CD8-positive, alpha-beta memory T cell (primary cell): ENCODE results near the gene ZNF862. TPM values are rescaled to one million over a fixed set of nuclear protein-coding genes. Genes with fewer than 3 reads are reported as not detected.

ENCODE experiments used
- CTCF ChIA-PET: fragments of 350-600 bp; sonication (Branson Sonifier 250); formaldehyde crosslinking; loops from one replicate; lab custom pipeline; 2021; ENCODE audit warnings: antibody characterized with exemption; lab: Charles Lee
- POLR2A ChIA-PET: fragments of 350-600 bp; sonication (Branson Sonifier 250); formaldehyde crosslinking; loops from one replicate; lab custom pipeline; 2021; ENCODE audit warnings: antibody characterized with exemption; lab: Charles Lee
- DNase-seq, 5 donors: peaks; one replicate each; pipeline versions ENCODE4 v3.0.0 to v3.0.0-alpha.2; 2020 to 2022; ENCODE audit warnings: mixed read lengths in 1 of 5
- H3K27ac ChIP-seq: one replicate; pipeline ENCODE4 v1.7.0; 2013; ENCODE audit warnings: low read depth, mild to moderate bottlenecking, low read length, moderate library complexity
- H3K27me3 ChIP-seq: 2 replicates; pipeline ENCODE4 v1.7.0; 2013; ENCODE audit warnings: low read length, mild to moderate bottlenecking; ENCODE audit not compliant: insufficient read depth, poor library complexity, severe bottlenecking
- H3K36me3 ChIP-seq: 2 replicates; pipeline ENCODE4 v1.7.0; 2013; ENCODE audit warnings: mild to moderate bottlenecking, low read length, moderate library complexity; ENCODE audit not compliant: insufficient read depth
- H3K4me1 ChIP-seq: 2 replicates; pipeline ENCODE4 v1.7.0; 2013; ENCODE audit warnings: mild to moderate bottlenecking, low read length, moderate library complexity; ENCODE audit not compliant: insufficient read depth
- H3K4me3 ChIP-seq: 2 replicates; pipeline ENCODE4 v1.7.0; 2013; ENCODE audit warnings: mild to moderate bottlenecking, low read length
- H3K9me3 ChIP-seq: 2 replicates; pipeline ENCODE4 v1.7.0; 2013; ENCODE audit warnings: mild to moderate bottlenecking, low read length
- H3K27ac Mint-ChIP-seq, 8 donors: one replicate each; pipeline ENCODE4 v1.8.0; 2020 to 2021; ENCODE audit warnings: mixed read lengths in 8 of 8, mild to moderate bottlenecking in 6 of 8, inconsistent platforms in 3 of 8, moderate library complexity in 3 of 8
- H3K27me3 Mint-ChIP-seq, 2 donors: one replicate each; pipeline ENCODE4 v1.8.0; 2020 to 2021; ENCODE audit warnings: mixed read lengths in 2 of 2, mild to moderate bottlenecking in 1 of 2, moderate library complexity in 1 of 2
- H3K36me3 Mint-ChIP-seq, 3 donors: one replicate each; pipeline ENCODE4 v1.8.0; 2020 to 2021; ENCODE audit warnings: mixed read lengths in 3 of 3, inconsistent platforms in 1 of 3, mild to moderate bottlenecking in 1 of 3
- H3K4me1 Mint-ChIP-seq, 3 donors: one replicate each; pipeline ENCODE4 v1.8.0; 2020 to 2021; ENCODE audit warnings: mixed read lengths in 3 of 3, inconsistent platforms in 1 of 3, mild to moderate bottlenecking in 1 of 3
- H3K4me3 Mint-ChIP-seq, 7 donors: one replicate each; pipeline ENCODE4 v1.8.0; 2020 to 2021; ENCODE audit warnings: mixed read lengths in 7 of 7, mild to moderate bottlenecking in 6 of 7, moderate library complexity in 4 of 7, inconsistent platforms in 2 of 7
- H3K9me3 Mint-ChIP-seq, 5 donors: one replicate each; pipeline ENCODE4 v1.8.0; 2020 to 2022; ENCODE audit warnings: mixed read lengths in 5 of 5, mild to moderate bottlenecking in 3 of 5, moderate library complexity in 2 of 5, inconsistent platforms in 1 of 5
- polyA plus RNA-seq: library from polyadenylated mRNA; unstranded; fragments of 300-500 nt; fragmentation: Illumina TruSeq; gene quantifications from one replicate; pipeline ENCODE4 v1.2.3, GENCODE V29; 2021
- total RNA-seq, 2 experiments: library from RNA; stranded (reverse); gene quantifications; one replicate each; pipeline ENCODE4 v1.2.3, GENCODE V29; 2021

ZNF862 gene
- total and polyA plus RNA-seq, 3 experiments from 2014 or later, result 6.8 to 13.2 (median 12.3) TPM

DNA sequence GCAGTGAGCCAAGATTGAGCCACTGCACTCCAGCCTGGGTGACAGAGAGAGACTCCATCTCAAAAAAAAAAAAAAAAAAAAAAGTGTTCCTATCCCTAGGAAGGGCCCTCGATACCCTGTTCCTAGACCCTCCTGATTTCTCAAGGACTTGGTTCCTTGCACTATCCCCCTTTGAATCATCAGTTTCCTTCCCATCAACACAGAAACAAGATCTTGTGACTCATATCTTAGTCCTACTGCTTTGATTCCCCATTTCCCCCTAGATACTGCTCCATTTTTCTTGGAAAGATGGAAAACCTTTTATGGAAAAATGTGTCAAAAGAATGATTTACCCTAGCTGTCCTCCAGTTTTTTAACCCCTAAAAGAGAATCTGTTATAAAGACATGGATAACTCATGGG lies 1.7 kb upstream of the ZNF862 start:
- H3K27ac Mint-ChIP-seq, result no peak overlapping the region
- peaks cover 13 to 23% of the 10 kb centered on the region in 2 donors for H3K27me3 Mint-ChIP-seq
- CTCF ChIA-PET, result no interaction called here
- H3K36me3 ChIP-seq, result no peaks in the 10 kb centered on the region
- no peaks in the 10 kb centered on the region for H3K9me3 ChIP-seq
- H3K36me3 Mint-ChIP-seq, result peaks cover 0 to 3% (median 2%) of the 10 kb centered on the region in 3 donors
- H3K27me3 ChIP-seq, result no peaks in the 10 kb centered on the region
- H3K4me3 Mint-ChIP-seq, result no peak overlapping the region
- H3K4me3 ChIP-seq, result no peak overlapping the region
- H3K4me1 ChIP-seq, result peaks cover 15% of the 10 kb centered on the region
- H3K9me3 Mint-ChIP-seq, result no peaks in the 10 kb centered on the region
- peaks cover 24 to 35% (median 34%) of the 10 kb centered on the region in 3 donors for H3K4me1 Mint-ChIP-seq
- no peak overlapping the region for H3K27ac ChIP-seq
- no peak for DNase-seq
- POLR2A ChIA-PET, result interaction anchor here (0.6 kb wide), 1 partner anchor 42 kb away, joined by 3 read pairs; no protein-coding TSS in a partner anchor

DNA sequence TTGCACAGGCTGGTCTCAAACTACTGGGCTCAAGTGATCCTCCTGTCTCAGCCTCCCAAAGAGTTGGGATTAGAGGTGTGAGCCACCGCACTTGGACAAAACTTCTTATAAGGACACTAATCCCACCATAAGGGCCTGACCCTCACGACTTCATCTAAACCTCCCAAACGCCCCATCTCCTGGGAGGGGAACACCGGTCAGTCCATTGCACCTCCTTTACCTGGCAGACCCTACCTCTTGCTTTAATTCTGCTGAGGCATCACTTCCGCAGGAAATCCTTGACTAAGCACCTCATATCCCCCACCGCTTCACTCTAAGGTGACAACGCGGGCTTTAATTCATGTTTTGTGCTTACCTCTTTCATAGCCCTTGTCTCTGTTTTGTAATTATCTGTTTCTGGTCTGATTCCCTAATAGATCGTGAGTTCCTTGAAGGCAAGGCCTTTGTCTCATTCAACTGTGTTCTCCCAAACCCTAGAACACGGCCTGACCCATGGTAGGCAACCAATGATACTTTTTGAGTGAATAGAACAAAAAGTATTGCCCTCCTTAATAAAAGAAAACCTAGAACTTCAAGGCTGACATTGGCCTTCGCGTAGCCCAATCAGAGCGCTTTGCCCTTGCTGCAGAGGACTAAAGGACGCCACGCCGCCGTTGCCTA lies 481 bp upstream of the ZNF862 start:
- Mint-ChIP-seq H3K36me3 (peaks cover 0 to 3% (median 2%) of the 10 kb centered on the region in 3 donors), H3K27ac (peak overlapping the region; percentile 34 to 96 (median 82)), H3K4me1 (peaks cover 27 to 43% (median 43%) of the 10 kb centered on the region in 3 donors), H3K4me3 (peak overlapping the region; percentile 89 to 95 (median 92)), H3K27me3 (peaks cover 10 to 18% of the 10 kb centered on the region in 2 donors), H3K9me3 (no peaks in the 10 kb centered on the region)
- ChIA-PET CTCF (interaction anchor here (1.0 to 3.1 kb wide), 6 partner anchors 11 to 68 kb away, joined by 3 to 27 read pairs (median 8); partner anchors contain the start of gene ATP6V0E2), POLR2A (interaction anchor here (0.7 to 3.0 kb wide), 4 partner anchors 28 to 1682 kb away, joined by 4 to 20 read pairs (median 10); partner anchors contain the start of genes ATP6V0E2 and RHEB)
- no peaks in the 10 kb centered on the region for H3K27me3 ChIP-seq
- no peak overlapping the region for H3K4me3 ChIP-seq
- H3K9me3 ChIP-seq, result no peaks in the 10 kb centered on the region
- no peak overlapping the region for H3K27ac ChIP-seq
- no peak for DNase-seq
- peaks cover 15% of the 10 kb centered on the region for H3K4me1 ChIP-seq
- H3K36me3 ChIP-seq, result no peaks in the 10 kb centered on the region

DNA sequence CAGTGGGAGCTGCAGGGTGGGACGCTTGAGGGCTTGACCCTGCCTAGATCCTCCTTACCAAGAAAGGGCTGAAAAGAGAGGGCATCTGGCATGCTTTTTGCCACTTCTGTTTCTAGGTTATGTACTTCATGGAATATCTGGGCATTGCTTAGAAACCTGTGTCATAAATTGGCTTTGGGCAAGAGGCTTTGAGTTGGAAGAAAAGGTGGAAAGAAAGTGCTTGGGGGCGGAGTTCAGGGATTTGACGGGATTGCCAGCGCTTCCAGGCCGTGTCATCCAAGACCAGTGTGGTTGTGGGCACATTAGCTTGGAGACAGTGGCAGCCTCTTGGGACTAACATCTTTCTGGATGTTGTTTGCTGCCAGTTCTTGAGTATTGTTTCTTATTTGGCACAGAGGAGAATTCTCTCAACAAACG lies 825 bp downstream of the ZNF862 start:
- Mint-ChIP-seq H3K27ac (peak overlapping the region; percentile 43 to 88 (median 74)), H3K9me3 (no peaks in the 10 kb centered on the region), H3K4me3 (peak overlapping the region; percentile 85 to 95 (median 91)), H3K27me3 (peaks cover 5 to 12% of the 10 kb centered on the region in 2 donors), H3K4me1 (peaks cover 27 to 49% (median 43%) of the 10 kb centered on the region in 3 donors), H3K36me3 (peaks cover 0 to 3% (median 2%) of the 10 kb centered on the region in 3 donors)
- ChIA-PET POLR2A (interaction anchor here (2.6 to 3.0 kb wide), 2 partner anchors 26 to 32 kb away, joined by 13 to 20 read pairs; no protein-coding TSS in a partner anchor), CTCF (interaction anchor here (1.3 to 3.1 kb wide), 6 partner anchors 10 to 69 kb away, joined by 3 to 27 read pairs (median 8); partner anchors contain the start of gene ATP6V0E2)
- Histone ChIP-seq H3K27me3 (no peaks in the 10 kb centered on the region), H3K27ac (peak overlapping the region; percentile 55), H3K4me1 (peaks cover 15% of the 10 kb centered on the region), H3K9me3 (no peaks in the 10 kb centered on the region), H3K4me3 (peak overlapping the region; percentile 80), H3K36me3 (no peaks in the 10 kb centered on the region)
- DNase-seq, result no peak

DNA sequence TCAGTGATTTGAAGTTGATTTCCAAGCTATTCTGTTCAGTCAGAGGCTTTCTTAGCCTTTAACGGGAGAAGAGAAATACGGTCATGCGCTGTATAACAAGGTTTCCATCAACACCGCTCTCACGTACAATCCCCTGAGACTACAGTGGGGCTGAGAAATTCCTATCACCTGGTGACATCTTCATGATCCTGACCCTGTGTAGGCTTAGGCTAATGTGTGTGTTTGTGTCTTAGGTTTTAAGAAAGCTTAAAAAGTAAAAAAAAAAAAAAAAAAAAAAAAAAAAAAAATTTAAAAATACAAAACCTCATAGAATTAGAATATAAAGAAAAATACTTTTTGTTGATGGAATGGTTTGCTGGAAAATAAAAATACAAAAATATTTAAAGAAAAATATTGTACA lies 1.8 kb downstream of the ZNF862 start:
- no peaks in the 10 kb centered on the region for H3K36me3 ChIP-seq
- Mint-ChIP-seq H3K4me3 (peak overlapping the region; percentile 85 to 95 (median 91)), H3K9me3 (no peaks in the 10 kb centered on the region), H3K27ac (peak overlapping the region in 1 of 8 donors; percentile 88), H3K4me1 (peaks cover 29 to 52% (median 43%) of the 10 kb centered on the region in 3 donors), H3K27me3 (peaks cover 2 to 3% of the 10 kb centered on the region in 2 donors), H3K36me3 (peaks cover 0 to 11% (median 2%) of the 10 kb centered on the region in 3 donors)
- ChIA-PET POLR2A (interaction anchor here (2.6 to 3.0 kb wide), 2 partner anchors 25 to 31 kb away, joined by 13 to 20 read pairs; no protein-coding TSS in a partner anchor), CTCF (interaction anchor here (0.7 to 3.1 kb wide), 6 partner anchors 9 to 92 kb away, joined by 3 to 27 read pairs (median 3); no protein-coding TSS in a partner anchor)
- H3K27ac ChIP-seq, result no peak overlapping the region
- no peaks in the 10 kb centered on the region for H3K9me3 ChIP-seq
- H3K4me1 ChIP-seq, result peaks cover 15% of the 10 kb centered on the region
- H3K4me3 ChIP-seq, result no peak overlapping the region
- no peaks in the 10 kb centered on the region for H3K27me3 ChIP-seq
- no peak for DNase-seq

DNA sequence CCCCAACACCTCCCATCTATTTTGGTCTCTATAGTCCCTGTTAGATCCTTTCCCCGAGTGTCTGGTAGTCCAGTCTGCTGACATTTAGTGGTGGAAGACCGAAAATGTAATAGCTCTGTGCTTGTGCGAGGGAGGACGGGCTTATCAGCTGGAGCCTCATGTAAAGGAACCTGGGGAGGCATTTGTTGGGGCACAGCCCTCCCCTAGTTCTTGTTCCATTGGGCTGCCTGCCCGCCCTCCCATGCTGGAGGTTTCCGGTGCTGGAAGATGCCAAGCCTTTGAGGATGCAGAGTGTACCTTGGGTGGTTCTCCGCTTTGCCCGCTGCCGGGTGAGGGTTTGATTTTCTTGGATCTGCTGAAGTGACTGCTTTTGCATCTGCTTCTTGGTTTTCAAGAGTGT lies 5.4 kb downstream of the ZNF862 start:
- ChIA-PET CTCF (no interaction called here), POLR2A (no interaction called here)
- H3K27me3 ChIP-seq, result no peaks in the 10 kb centered on the region
- peak in 1 of 5 donors; percentile 41 for DNase-seq
- H3K4me3 Mint-ChIP-seq, result no peak overlapping the region
- no peak overlapping the region for H3K27ac Mint-ChIP-seq
- no peak overlapping the region for H3K4me3 ChIP-seq
- no peaks in the 10 kb centered on the region for H3K9me3 Mint-ChIP-seq
- peaks cover 21 to 47% (median 43%) of the 10 kb centered on the region in 3 donors for H3K4me1 Mint-ChIP-seq
- no peaks in the 10 kb centered on the region for H3K27me3 Mint-ChIP-seq
- no peak overlapping the region for H3K27ac ChIP-seq
- H3K9me3 ChIP-seq, result no peaks in the 10 kb centered on the region
- H3K36me3 Mint-ChIP-seq, result peaks cover 0 to 38% (median 11%) of the 10 kb centered on the region in 3 donors
- H3K36me3 ChIP-seq, result peaks cover 4% of the 10 kb centered on the region
- H3K4me1 ChIP-seq, result peaks cover 14% of the 10 kb centered on the region

DNA sequence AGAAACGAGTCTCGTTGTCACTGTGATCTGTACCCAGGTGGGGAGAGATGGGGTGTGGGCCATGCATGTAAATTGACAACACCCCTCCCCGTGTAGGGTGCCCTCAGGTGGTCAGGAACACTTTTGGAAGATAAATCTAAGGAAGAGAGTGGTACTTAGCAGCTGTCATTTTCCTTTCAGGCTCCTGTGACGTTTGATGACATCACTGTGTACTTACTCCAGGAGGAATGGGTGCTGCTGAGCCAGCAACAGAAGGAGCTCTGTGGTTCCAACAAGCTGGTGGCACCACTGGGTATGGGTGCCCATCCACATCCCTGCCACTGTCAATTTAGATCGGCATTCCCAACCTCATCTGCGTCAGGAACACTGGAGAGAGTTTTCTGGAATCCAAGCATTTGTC lies 6.3 kb downstream of the ZNF862 start:
- peaks cover 4% of the 10 kb centered on the region for H3K36me3 ChIP-seq
- no peak overlapping the region for H3K4me3 Mint-ChIP-seq
- POLR2A ChIA-PET, result no interaction called here
- peaks cover 6% of the 10 kb centered on the region for H3K4me1 ChIP-seq
- H3K4me3 ChIP-seq, result no peak overlapping the region
- DNase-seq, result peak in 1 of 5 donors; percentile 10
- H3K27ac ChIP-seq, result no peak overlapping the region
- no peaks in the 10 kb centered on the region for H3K27me3 Mint-ChIP-seq
- CTCF ChIA-PET, result no interaction called here
- H3K9me3 ChIP-seq, result no peaks in the 10 kb centered on the region
- peaks cover 0 to 46% (median 11%) of the 10 kb centered on the region in 3 donors for H3K36me3 Mint-ChIP-seq
- no peaks in the 10 kb centered on the region for H3K27me3 ChIP-seq
- H3K4me1 Mint-ChIP-seq, result peaks cover 14 to 40% (median 36%) of the 10 kb centered on the region in 3 donors
- H3K27ac Mint-ChIP-seq, result no peak overlapping the region
- no peaks in the 10 kb centered on the region for H3K9me3 Mint-ChIP-seq

DNA sequence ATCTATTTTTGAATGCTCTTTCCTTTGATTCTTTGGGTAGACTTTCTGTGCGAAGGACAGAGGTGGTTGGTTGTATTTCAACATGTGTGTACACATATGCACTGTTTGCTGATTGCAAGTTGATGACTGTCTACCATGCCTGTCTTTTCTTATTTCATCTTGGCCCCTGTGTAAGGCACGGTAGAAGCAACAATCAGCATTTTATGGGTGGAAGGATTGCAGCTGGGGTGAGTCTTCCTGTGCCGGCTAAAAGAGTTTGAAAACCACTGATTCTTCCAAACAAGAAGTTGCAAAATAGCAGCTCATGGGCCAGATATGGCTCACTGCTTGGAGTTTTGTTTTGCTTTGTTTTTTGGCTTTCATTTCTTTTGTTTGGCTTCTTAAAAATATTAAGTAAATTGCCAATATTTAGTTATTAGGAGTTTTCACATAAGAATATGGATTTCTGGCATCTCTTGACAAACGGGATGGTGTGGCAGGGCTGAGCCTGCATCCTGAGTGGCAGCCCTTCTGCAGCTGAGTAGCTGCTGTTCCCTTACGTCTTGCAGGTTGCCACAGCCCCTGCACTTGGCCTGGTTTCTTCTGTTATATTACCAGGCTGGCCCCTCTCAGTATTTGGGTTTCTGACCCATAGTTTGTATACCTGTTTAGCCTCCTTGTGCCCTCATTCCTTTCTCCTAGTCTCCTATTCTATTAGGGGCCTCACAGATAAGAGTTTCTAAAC lies 7.2 kb downstream of the ZNF862 start:
- H3K27ac Mint-ChIP-seq, result peak overlapping the region in 2 of 8 donors; percentile 33 to 39
- no peaks in the 10 kb centered on the region for H3K9me3 Mint-ChIP-seq
- peaks cover 4% of the 10 kb centered on the region for H3K36me3 ChIP-seq
- no peaks in the 10 kb centered on the region for H3K9me3 ChIP-seq
- peaks cover 3% of the 10 kb centered on the region for H3K4me1 ChIP-seq
- DNase-seq, result peak in 1 of 5 donors; percentile 19
- H3K27me3 ChIP-seq, result no peaks in the 10 kb centered on the region
- ChIA-PET CTCF (no interaction called here), POLR2A (no interaction called here)
- peaks cover 0 to 55% (median 11%) of the 10 kb centered on the region in 3 donors for H3K36me3 Mint-ChIP-seq
- H3K27me3 Mint-ChIP-seq, result no peaks in the 10 kb centered on the region
- H3K27ac ChIP-seq, result no peak overlapping the region
- H3K4me1 Mint-ChIP-seq, result peaks cover 9 to 33% (median 28%) of the 10 kb centered on the region in 3 donors
- no peak overlapping the region for H3K4me3 Mint-ChIP-seq
- no peak overlapping the region for H3K4me3 ChIP-seq
